ENCODE results near the gene GCK. TPM values are rescaled to one million over a fixed set of nuclear protein-coding genes. Genes with fewer than 3 reads are reported as not detected.

The GCK gene
- total RNA-seq, 2 donors from 2014 or later = 0.45 TPM; not detected in 1

GRCh38 chr7:44103923-44104859 lies 85.0 kb downstream of the GCK start, which contains the start of gene AEBP1:
TSS of gene AEBP1 (plus strand) at chr7:44104345. CDS start at chr7:44104666, 321 bp downstream.
- DNase-seq (peak in 1 of 3 donors; percentile 13), ATAC-seq (peak; percentile 52)
- H3K27me3 Mint-ChIP-seq = peaks cover 37% of the 10 kb centered on the region
- H3K27ac Mint-ChIP-seq = no peak within 1 kb of the TSS
- peaks cover 7% of the 10 kb centered on the region for H3K4me1 Mint-ChIP-seq
- peaks cover 5% of the 10 kb centered on the region for H3K36me3 Mint-ChIP-seq (ENCODE audit: low read depth)
- peak within 1 kb of the TSS; percentile 78 for H3K4me3 Mint-ChIP-seq
- no peaks in the 10 kb centered on the region for H3K9me3 ChIP-seq (ENCODE audit: control insufficient read depth, low read length, poor library complexity, severe bottlenecking)

DNA sequence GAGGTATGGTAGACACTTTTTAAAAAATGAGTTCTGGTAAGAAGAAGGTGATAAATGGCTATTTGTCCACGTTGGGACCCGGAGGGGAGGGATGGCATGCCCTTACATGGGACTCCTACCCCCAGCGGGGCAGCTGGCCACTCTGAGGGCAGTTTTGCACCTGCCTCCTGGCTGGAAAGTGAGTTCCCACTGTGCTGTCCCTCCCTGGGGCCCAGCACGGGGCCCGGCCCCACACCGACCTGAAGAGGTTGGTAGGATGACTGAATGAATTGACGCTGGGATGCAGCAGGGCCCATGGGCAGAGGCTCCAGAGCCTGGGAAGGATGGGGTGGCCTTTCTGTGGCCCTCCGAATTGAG lies 85.7 kb downstream of the GCK start:
- no peak for DNase-seq
- ATAC-seq = no peak
- Mint-ChIP-seq H3K27me3 (peaks cover 37% of the 10 kb centered on the region), H3K27ac (no peak overlapping the region), H3K36me3 (ENCODE audit: low read depth) (peaks cover 5% of the 10 kb centered on the region), H3K4me1 (peaks cover 7% of the 10 kb centered on the region), H3K4me3 (peak overlapping the region; percentile 78)
- H3K9me3 ChIP-seq (ENCODE audit: control insufficient read depth, low read length, poor library complexity, severe bottlenecking) = no peaks in the 10 kb centered on the region

- Mint-ChIP-seq H3K4me3 (peak overlapping the region; percentile 78), H3K27ac (no peak overlapping the region), H3K4me1 (peaks cover 7% of the 10 kb centered on the region), H3K36me3 (ENCODE audit: low read depth) (peaks cover 5% of the 10 kb centered on the region), H3K27me3 (peaks cover 37% of the 10 kb centered on the region)
- ATAC-seq = no peak
- no peaks in the 10 kb centered on the region for H3K9me3 ChIP-seq (ENCODE audit: control insufficient read depth, low read length, poor library complexity, severe bottlenecking)
- DNase-seq = no peak
Measured at GRCh38 chr7:44102846-44103565, 86.2 kb downstream of the GCK start.

DNA sequence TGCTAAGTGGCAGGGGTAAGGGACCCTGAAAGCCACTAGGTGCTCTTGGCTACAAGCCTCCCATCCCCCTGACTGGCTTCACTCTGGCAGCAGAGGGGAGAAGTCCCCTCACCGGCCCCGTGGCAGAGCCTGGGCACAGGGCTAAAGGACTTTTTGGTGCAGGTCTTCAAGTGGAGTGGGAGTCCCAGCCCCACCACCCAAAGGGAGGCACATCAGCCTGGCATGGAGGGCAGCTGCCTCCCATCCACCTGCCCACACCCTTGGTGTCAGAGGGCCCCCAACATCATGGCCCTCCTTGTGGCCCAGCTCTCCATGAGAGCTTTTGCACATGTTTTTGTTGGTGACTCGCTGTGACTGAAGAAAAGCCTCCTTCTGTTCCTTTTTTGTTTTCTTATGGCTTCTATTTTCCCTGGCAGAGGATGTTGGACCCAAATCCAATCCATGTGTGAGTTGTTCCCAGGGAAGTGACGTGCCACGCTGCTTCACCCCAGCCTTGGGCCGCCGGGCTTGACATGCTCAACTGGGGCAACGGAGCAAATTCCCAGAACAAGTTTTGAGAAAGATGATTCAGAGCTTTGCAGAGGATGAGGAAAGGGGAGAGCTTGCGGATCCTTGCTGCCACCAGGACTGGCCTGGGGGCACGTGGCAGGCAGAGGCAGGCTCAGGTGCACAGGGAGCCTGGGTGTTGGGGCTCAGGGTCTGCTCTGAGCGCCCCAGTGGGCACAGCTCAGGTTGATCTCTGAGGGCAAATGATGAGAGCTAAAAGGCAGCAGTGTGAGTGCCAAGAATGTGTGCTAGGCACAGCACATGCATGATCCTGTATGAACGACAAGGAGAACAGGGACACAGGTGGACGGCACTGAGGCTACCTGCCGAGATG lies 87.0 kb downstream of the GCK start:
- peaks cover 5% of the 10 kb centered on the region for H3K36me3 Mint-ChIP-seq (ENCODE audit: low read depth)
- DNase-seq (no peak), ATAC-seq (no peak)
- no peak overlapping the region for H3K27ac Mint-ChIP-seq
- no peak overlapping the region for H3K4me3 Mint-ChIP-seq
- H3K9me3 ChIP-seq (ENCODE audit: control insufficient read depth, low read length, poor library complexity, severe bottlenecking) = no peaks in the 10 kb centered on the region
- peaks cover 37% of the 10 kb centered on the region for H3K27me3 Mint-ChIP-seq
- peaks cover 7% of the 10 kb centered on the region for H3K4me1 Mint-ChIP-seq

GRCh38 chr7:44101303-44101965 lies 87.8 kb downstream of the GCK start:
- H3K27me3 Mint-ChIP-seq = peaks cover 43% of the 10 kb centered on the region
- no peak for DNase-seq
- H3K27ac Mint-ChIP-seq = no peak overlapping the region
- no peaks in the 10 kb centered on the region for H3K9me3 ChIP-seq (ENCODE audit: control insufficient read depth, low read length, poor library complexity, severe bottlenecking)
- ATAC-seq = no peak
- peaks cover 5% of the 10 kb centered on the region for H3K36me3 Mint-ChIP-seq (ENCODE audit: low read depth)
- H3K4me3 Mint-ChIP-seq = no peak overlapping the region
- peaks cover 13% of the 10 kb centered on the region for H3K4me1 Mint-ChIP-seq

DNA sequence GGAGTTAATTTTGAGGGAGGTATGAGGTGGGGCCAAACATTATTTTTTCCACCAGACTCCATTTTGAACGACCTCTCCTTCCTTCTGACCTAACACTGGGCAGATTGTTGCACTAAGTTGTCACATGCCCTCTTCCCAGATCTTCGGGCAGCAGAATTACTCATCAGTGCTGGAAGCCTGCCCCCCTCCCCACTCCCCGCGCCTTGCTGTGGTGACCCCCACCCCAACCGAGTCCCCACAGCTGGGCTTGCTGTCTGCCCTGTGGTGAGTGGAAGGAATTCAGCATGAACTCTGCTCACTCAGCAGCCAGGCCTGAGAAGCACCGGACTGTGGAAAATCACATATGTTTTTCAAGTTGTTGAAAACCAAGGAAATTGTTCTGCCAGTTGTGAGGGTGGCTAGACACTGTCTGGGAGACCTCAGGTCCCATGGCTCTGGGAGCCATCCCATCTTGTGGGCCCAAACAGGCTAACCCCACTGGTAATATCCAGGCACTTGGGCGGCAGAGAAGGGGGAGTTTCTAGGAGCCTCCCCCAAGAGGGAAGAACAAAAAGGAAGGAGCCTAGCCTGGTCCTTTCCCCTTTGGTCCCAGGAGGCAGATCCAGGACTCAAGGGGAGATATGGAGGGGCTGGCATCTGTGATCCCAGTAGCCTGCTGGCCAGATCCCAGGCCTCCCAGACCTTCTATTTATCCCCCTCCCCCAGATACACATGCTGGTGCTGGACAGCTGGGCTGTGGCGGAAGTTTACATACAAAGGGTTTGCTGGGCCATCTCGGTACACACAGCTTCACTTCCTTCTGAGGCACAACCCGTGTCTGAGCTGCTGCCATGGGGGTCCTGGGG lies 88.6 kb downstream of the GCK start:
- H3K9me3 ChIP-seq (ENCODE audit: control insufficient read depth, low read length, poor library complexity, severe bottlenecking) = no peaks in the 10 kb centered on the region
- Mint-ChIP-seq H3K36me3 (ENCODE audit: low read depth) (peaks cover 2% of the 10 kb centered on the region), H3K4me1 (peaks cover 10% of the 10 kb centered on the region), H3K27ac (no peak overlapping the region), H3K27me3 (peaks cover 37% of the 10 kb centered on the region), H3K4me3 (no peak overlapping the region)
- ATAC-seq (no peak), DNase-seq (no peak)

DNA sequence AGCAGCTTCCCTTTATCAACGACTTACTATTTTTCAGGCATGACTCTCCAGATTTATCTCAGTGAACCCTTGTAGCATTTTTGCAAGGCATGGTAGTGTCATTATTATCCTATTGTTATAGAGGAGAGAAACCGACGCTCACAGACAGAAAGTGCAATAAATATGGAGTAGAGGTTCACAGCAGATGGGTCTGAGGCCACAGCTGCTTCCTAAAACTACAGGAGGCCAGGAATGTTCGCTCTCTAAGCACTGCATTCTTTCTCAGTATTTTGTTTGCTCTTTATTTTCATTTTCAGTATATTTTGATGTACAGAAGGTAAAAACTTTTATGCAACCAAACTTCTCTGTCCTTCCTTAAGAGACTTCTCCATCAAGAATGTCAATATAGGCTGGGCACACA lies 89.6 kb downstream of the GCK start:
- ATAC-seq (no peak), DNase-seq (no peak)
- H3K4me1 Mint-ChIP-seq = peaks cover 9% of the 10 kb centered on the region
- no peak overlapping the region for H3K4me3 Mint-ChIP-seq
- H3K27ac Mint-ChIP-seq = no peak overlapping the region
- no peaks in the 10 kb centered on the region for H3K36me3 Mint-ChIP-seq (ENCODE audit: low read depth)
- no peaks in the 10 kb centered on the region for H3K9me3 ChIP-seq (ENCODE audit: control insufficient read depth, low read length, poor library complexity, severe bottlenecking)
- peaks cover 29% of the 10 kb centered on the region for H3K27me3 Mint-ChIP-seq

- no peaks in the 10 kb centered on the region for H3K9me3 ChIP-seq (ENCODE audit: control insufficient read depth, low read length, poor library complexity, severe bottlenecking)
- no peak for DNase-seq
- H3K4me1 Mint-ChIP-seq = peaks cover 10% of the 10 kb centered on the region
- peaks cover 27% of the 10 kb centered on the region for H3K27me3 Mint-ChIP-seq
- no peak for ATAC-seq
- H3K36me3 Mint-ChIP-seq (ENCODE audit: low read depth) = no peaks in the 10 kb centered on the region
- H3K4me3 Mint-ChIP-seq = no peak overlapping the region
- H3K27ac Mint-ChIP-seq = no peak overlapping the region
Measured at GRCh38 chr7:44098092-44099068, 90.9 kb downstream of the GCK start.

DNA sequence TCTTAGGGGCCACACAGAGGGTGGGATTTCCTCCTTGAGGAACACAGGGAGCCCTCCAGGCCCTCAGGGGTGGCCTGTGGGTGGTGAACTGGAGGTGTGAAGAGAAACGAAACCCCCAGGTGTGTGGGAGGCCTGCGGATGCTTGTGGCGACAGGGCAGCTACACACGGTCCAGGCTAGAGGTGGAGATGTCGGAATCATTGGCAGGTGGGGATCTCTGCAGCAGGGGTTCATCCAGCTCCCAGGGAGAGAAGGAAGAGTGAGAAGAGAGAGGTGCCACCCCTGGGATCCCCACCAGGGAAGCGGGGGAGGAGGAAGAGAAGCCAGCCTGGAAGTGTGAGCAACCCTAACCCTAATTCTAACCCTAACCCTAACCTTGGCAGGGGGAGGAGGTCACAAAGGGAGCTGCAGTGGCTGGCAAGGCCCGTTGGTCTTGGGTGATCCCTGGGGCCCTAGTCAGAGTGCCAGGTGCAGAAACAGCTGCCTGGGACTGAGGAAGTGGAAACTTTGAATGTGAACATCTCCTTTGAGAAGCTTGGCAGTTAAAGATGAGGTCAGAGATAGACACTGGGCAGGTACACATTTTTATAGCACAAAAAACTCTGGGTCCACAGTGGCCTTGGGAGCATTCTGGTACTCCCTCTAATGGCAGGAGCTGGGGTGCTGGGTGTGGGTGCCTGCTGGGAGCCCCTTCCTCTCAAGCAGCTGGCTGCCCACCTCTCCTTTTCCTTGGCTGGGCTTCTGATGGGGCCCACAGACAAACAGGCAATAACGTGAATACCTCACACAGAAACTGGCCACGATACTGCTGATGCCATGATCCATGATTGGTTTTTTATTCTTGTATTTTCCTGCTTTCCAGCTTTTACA lies 91.9 kb downstream of the GCK start:
- Mint-ChIP-seq H3K27me3 (peaks cover 16% of the 10 kb centered on the region), H3K4me1 (peaks cover 10% of the 10 kb centered on the region), H3K27ac (peak overlapping the region; percentile 65), H3K4me3 (no peak overlapping the region), H3K36me3 (ENCODE audit: low read depth) (no peaks in the 10 kb centered on the region)
- peak; percentile 32 for ATAC-seq
- DNase-seq = no peak
- H3K9me3 ChIP-seq (ENCODE audit: control insufficient read depth, low read length, poor library complexity, severe bottlenecking) = no peaks in the 10 kb centered on the region

- Mint-ChIP-seq H3K36me3 (ENCODE audit: low read depth) (no peaks in the 10 kb centered on the region), H3K4me3 (no peak overlapping the region), H3K4me1 (peaks cover 10% of the 10 kb centered on the region), H3K27me3 (peaks cover 13% of the 10 kb centered on the region), H3K27ac (peak overlapping the region; percentile 65)
- ATAC-seq (no peak), DNase-seq (no peak)
- no peaks in the 10 kb centered on the region for H3K9me3 ChIP-seq (ENCODE audit: control insufficient read depth, low read length, poor library complexity, severe bottlenecking)
Measured at GRCh38 chr7:44096326-44096881, 92.8 kb downstream of the GCK start.
